AG09309 (cell line): ENCODE results near the gene HOXB7.

ENCODE experiments used
- DNase-seq: peaks from one replicate; pipeline ENCODE4 v3.0.0-alpha.2; 2010; ENCODE audit warnings: low read depth
- H3K4me3 ChIP-seq: 2 replicates; pipeline ENCODE4 v1.5.1; 2011; ENCODE audit warnings: mild to moderate bottlenecking, low read depth, low read length, moderate library complexity; ENCODE audit not compliant: control insufficient read depth
- TF ChIP-seq, protein P1 (sequence below): IDR thresholded peaks from 2 replicates; pipeline ENCODE4 v1.5.1; 2011; ENCODE audit warnings: mild to moderate bottlenecking, low read depth, low read length, inconsistent platforms; ENCODE audit not compliant: insufficient read depth, control insufficient read depth; ENCODE audit errors: missing control alignments

HOXB7 gene

GRCh38 chr17:48601207-48601538 lies 9.6 kb downstream of the HOXB7 start:
- TF ChIP-seq, protein P1, sequence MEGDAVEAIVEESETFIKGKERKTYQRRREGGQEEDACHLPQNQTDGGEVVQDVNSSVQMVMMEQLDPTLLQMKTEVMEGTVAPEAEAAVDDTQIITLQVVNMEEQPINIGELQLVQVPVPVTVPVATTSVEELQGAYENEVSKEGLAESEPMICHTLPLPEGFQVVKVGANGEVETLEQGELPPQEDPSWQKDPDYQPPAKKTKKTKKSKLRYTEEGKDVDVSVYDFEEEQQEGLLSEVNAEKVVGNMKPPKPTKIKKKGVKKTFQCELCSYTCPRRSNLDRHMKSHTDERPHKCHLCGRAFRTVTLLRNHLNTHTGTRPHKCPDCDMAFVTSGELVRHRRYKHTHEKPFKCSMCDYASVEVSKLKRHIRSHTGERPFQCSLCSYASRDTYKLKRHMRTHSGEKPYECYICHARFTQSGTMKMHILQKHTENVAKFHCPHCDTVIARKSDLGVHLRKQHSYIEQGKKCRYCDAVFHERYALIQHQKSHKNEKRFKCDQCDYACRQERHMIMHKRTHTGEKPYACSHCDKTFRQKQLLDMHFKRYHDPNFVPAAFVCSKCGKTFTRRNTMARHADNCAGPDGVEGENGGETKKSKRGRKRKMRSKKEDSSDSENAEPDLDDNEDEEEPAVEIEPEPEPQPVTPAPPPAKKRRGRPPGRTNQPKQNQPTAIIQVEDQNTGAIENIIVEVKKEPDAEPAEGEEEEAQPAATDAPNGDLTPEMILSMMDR, result no peak

GRCh38 chr17:48600244-48601098 lies 10.3 kb downstream of the HOXB7 start:
- TF ChIP-seq, protein P1, result no peak
- no peak for DNase-seq
- no peak overlapping the region for H3K4me3 ChIP-seq

More at GRCh38 chr17:48601207-48601538, 9.6 kb downstream of the HOXB7 start:
- no peak overlapping the region for H3K4me3 ChIP-seq
- no peak for DNase-seq

DNA sequence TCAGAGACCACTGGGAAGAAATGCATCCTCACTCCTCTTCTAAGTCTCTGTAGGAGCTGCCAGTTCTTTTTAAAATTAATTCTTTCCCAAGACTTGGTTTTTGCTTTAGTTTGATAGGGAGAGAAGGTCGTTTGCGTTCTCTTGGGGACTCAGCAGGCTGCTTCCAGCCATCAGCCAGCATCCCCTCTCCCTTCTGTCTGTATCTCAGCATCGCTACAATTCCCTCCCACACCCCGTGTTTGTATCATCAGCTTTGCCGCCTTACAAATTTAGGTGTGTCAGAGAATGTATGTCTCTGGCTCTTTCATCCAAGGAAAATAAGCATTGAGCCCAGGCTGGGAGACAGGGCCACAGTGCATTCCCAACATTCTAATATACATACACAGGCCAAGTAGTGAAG lies 11.5 kb downstream of the HOXB7 start:
- no peak for DNase-seq
- no peak overlapping the region for H3K4me3 ChIP-seq
- TF ChIP-seq, protein P1, result no peak

- H3K4me3 ChIP-seq, result no peak overlapping the region
- DNase-seq, result no peak
- TF ChIP-seq, protein P1, result no peak
These were observed 12.1 kb downstream of the HOXB7 start for GRCh38 chr17:48598736-48599135.

GRCh38 chr17:48597778-48598631 lies 12.8 kb downstream of the HOXB7 start:
- TF ChIP-seq, protein P1, result no peak

DNA sequence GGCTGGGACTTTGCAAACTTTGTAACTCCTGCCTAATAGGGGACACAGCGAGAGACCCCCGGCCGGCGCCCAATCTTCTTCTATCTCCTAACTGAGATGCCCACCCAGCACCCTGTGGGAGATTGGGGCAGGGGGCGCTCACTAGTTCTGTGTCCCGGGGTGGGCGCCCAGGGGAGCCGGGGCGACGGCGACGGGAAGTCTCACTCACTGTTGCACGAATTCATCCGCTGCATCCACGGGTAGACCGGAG lies 13.4 kb downstream of the HOXB7 start:
- no peak overlapping the region for H3K4me3 ChIP-seq
- DNase-seq, result no peak
- TF ChIP-seq, protein P1, result no peak

More at GRCh38 chr17:48597778-48598631, 12.8 kb downstream of the HOXB7 start:
- peak overlapping the region; percentile 6 for H3K4me3 ChIP-seq
- DNase-seq, result no peak
